ENCODE results near the gene C12orf75.

C12orf75 gene

GRCh38 chr12:105413911-105414487 is 83.5 kb downstream of the C12orf75 start:
- TF ChIP-seq MYNN (tag by site-specific recombination; IDR thresholded peaks at IDR 0.05; ENCODE audit: borderline replicate concordance): no peak
- TF ChIP-seq ZFP41 (tag by site-specific recombination; IDR thresholded peaks at IDR 0.05; ENCODE audit: borderline replicate concordance): no peak
- TF ChIP-seq ZNF747 (tag by site-specific recombination; IDR thresholded peaks at IDR 0.05): no peak
- TF ChIP-seq SP3 (tag by site-specific recombination; IDR thresholded peaks at IDR 0.05): no peak
- TF ChIP-seq ZNF433 (tag by site-specific recombination; IDR thresholded peaks at IDR 0.05; ENCODE audit: low read depth): no peak
- no peak for TF ChIP-seq ZNF580 (tag by site-specific recombination; IDR thresholded peaks at IDR 0.05)
- TF ChIP-seq ZNF398 (tag by site-specific recombination; IDR thresholded peaks at IDR 0.05): no peak
- no peak for TF ChIP-seq ZNF324 (tag by site-specific recombination; IDR thresholded peaks at IDR 0.05)
- POLR2A ChIA-PET: no interaction called here
- CTCF ChIA-PET: interaction anchor here (1.2 kb wide), 1 partner anchor 722 kb away, joined by 6 read pairs; no protein-coding TSS in a partner anchor

GRCh38 chr12:105417732-105418131 is 87.2 kb downstream of the C12orf75 start:
- ChIA-PET POLR2A (no interaction called here), CTCF (interaction anchor here (0.7 to 4.8 kb wide), 3 partner anchors 143 to 806 kb away, joined by 3 to 55 read pairs (median 5); partner anchors contain the start of gene NUAK1)
- Histone ChIP-seq H3K27ac (ENCODE audit: extremely low read depth, low read depth, low read length) (no peak overlapping the region), H3K36me3 (ENCODE audit: control insufficient read depth in 2 of 2, insufficient read depth in 1 of 2, low read length in 2 of 2) (no peaks in the 10 kb centered on the region), H3K9me3 (ENCODE audit: control insufficient read depth, insufficient read depth, low read depth, low read length) (no peaks in the 10 kb centered on the region), H3K4me1 (ENCODE audit: control insufficient read depth, insufficient read depth, low read length) (no peaks in the 10 kb centered on the region), H3K4me3 (ENCODE audit: low read depth, low read length) (no peak overlapping the region)
- TF ChIP-seq ZNF707 (tag by site-specific recombination; IDR thresholded peaks at IDR 0.05) (no peak), ZBTB26 (tag by site-specific recombination; optimal IDR thresholded peaks at IDR 0.05) (no peak), OVOL3 (tag by site-specific recombination; IDR thresholded peaks at IDR 0.05) (no peak), ZBTB10 (tag by site-specific recombination; IDR thresholded peaks at IDR 0.05) (no peak), ZNF830 (tag by site-specific recombination; IDR thresholded peaks at IDR 0.05; ENCODE audit: low read depth) (no peak), ZFP37 (tag by site-specific recombination; IDR thresholded peaks at IDR 0.05) (no peak), KLF17 (tag by site-specific recombination; IDR thresholded peaks at IDR 0.05) (no peak), ZBTB7A (tag by site-specific recombination; IDR thresholded peaks at IDR 0.05; ENCODE audit: low read depth) (no peak)

More at GRCh38 chr12:105413911-105414487, 83.5 kb downstream of the C12orf75 start:
- no peak overlapping the region for H3K4me3 ChIP-seq (ENCODE audit: low read depth, low read length)
- H3K36me3 ChIP-seq (ENCODE audit: control insufficient read depth in 2 of 2, insufficient read depth in 1 of 2, low read length in 2 of 2): no peaks in the 10 kb centered on the region
- peaks cover 24% of the 10 kb centered on the region for H3K4me1 ChIP-seq (ENCODE audit: control insufficient read depth, insufficient read depth, low read length)
- H3K9me3 ChIP-seq (ENCODE audit: control insufficient read depth, insufficient read depth, low read depth, low read length): no peaks in the 10 kb centered on the region
- no peak overlapping the region for H3K27ac ChIP-seq (ENCODE audit: extremely low read depth, low read depth, low read length)
